ENCODE results near the gene MREG.

GRCh38 chr2:215896921-215897320 lies 116.4 kb downstream of the MREG start:
- no peak for TF ChIP-seq YY1 (IDR thresholded peaks at IDR 0.05; ENCODE audit: borderline replicate concordance in 1 of 3, control insufficient read depth in 1 of 3, extremely low read depth in 1 of 3, insufficient read depth in 3 of 3, insufficient read length in 1 of 3, insufficient replicate concordance in 2 of 3, low read depth in 1 of 3, low read length in 2 of 3)
- no peak for TF ChIP-seq POLR2AphosphoS5 (IDR thresholded peaks at IDR 0.05; ENCODE audit: control insufficient read depth, insufficient read depth, low read depth, low read length)
- no peak for TF ChIP-seq RFX5 (IDR thresholded peaks at IDR 0.05; ENCODE audit: low read depth, low read length)
- no peak for TF ChIP-seq EGR1 (conservative IDR thresholded peaks at IDR 0.05)
- no peak for TF ChIP-seq ZNF586 (CRISPR knock-in tag; conservative IDR thresholded peaks at IDR 0.05)
- TF ChIP-seq, protein P1, sequence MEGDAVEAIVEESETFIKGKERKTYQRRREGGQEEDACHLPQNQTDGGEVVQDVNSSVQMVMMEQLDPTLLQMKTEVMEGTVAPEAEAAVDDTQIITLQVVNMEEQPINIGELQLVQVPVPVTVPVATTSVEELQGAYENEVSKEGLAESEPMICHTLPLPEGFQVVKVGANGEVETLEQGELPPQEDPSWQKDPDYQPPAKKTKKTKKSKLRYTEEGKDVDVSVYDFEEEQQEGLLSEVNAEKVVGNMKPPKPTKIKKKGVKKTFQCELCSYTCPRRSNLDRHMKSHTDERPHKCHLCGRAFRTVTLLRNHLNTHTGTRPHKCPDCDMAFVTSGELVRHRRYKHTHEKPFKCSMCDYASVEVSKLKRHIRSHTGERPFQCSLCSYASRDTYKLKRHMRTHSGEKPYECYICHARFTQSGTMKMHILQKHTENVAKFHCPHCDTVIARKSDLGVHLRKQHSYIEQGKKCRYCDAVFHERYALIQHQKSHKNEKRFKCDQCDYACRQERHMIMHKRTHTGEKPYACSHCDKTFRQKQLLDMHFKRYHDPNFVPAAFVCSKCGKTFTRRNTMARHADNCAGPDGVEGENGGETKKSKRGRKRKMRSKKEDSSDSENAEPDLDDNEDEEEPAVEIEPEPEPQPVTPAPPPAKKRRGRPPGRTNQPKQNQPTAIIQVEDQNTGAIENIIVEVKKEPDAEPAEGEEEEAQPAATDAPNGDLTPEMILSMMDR (IDR thresholded peaks at IDR 0.05 in 2 of 3, conservative IDR thresholded peaks at IDR 0.05 in 1 of 3; ENCODE audit: insufficient read depth in 2 of 3, low read depth in 1 of 3, low read length in 3 of 3): no peak

Measured in K562 (cell line).